Measurements from ENCODE around the gene IER5L. TPM values are rescaled to one million over a fixed set of nuclear protein-coding genes. Genes with fewer than 3 reads are reported as not detected.

Gene IER5L
- total and polyA plus RNA-seq, 2 donors (not counting 3 experiments of a cell fraction or from before 2014, with no cell fraction given), result 5.3 to 12.3 TPM

- H3K4me2 ChIP-seq (ENCODE audit: insufficient read depth, low read length), result no peak overlapping the region
- ChIA-PET CTCF (no interaction called here), POLR2A (interaction anchor here (0.7 kb wide), 1 partner anchor 10 kb away, joined by 3 read pairs; no protein-coding TSS in a partner anchor)
- H3K27me3 ChIP-seq (ENCODE audit: control insufficient read depth in 2 of 2, insufficient read depth in 2 of 2, low read length in 2 of 2), result peaks cover 0 to 4% of the 10 kb centered on the region in 2 experiments
- H4K20me1 ChIP-seq (replicated peaks; ENCODE audit: control insufficient read depth, extremely low read depth, insufficient read depth, low read length), result no peaks in the 10 kb centered on the region
- FAIRE-seq (no peak), DNase-seq (ENCODE audit: low read depth, low spot score) (no peak)
- H3K4me3 ChIP-seq (replicated peaks in 1 of 3; ENCODE audit: insufficient read depth in 1 of 3, low read depth in 1 of 3, low read length in 3 of 3), result no peak overlapping the region
- no peak overlapping the region for H3K27ac ChIP-seq (ENCODE audit: insufficient read depth, low read depth, low read length)
- intact Hi-C loops (cut with micrococcal nuclease), result no loop called here
- H3K9me3 ChIP-seq (replicated peaks; ENCODE audit: control insufficient read depth, insufficient read depth, low read length), result no peaks in the 10 kb centered on the region
- TF ChIP-seq, protein P1, sequence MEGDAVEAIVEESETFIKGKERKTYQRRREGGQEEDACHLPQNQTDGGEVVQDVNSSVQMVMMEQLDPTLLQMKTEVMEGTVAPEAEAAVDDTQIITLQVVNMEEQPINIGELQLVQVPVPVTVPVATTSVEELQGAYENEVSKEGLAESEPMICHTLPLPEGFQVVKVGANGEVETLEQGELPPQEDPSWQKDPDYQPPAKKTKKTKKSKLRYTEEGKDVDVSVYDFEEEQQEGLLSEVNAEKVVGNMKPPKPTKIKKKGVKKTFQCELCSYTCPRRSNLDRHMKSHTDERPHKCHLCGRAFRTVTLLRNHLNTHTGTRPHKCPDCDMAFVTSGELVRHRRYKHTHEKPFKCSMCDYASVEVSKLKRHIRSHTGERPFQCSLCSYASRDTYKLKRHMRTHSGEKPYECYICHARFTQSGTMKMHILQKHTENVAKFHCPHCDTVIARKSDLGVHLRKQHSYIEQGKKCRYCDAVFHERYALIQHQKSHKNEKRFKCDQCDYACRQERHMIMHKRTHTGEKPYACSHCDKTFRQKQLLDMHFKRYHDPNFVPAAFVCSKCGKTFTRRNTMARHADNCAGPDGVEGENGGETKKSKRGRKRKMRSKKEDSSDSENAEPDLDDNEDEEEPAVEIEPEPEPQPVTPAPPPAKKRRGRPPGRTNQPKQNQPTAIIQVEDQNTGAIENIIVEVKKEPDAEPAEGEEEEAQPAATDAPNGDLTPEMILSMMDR (IDR thresholded peaks at IDR 0.05; ENCODE audit: extremely low read depth in 1 of 2, insufficient read depth in 1 of 2, low read depth in 1 of 2, low read length in 2 of 2), result no peak
- TF ChIP-seq FOS (IDR thresholded peaks at IDR 0.05; ENCODE audit: borderline replicate concordance, insufficient read depth, low read length) (no peak), JUN (IDR thresholded peaks at IDR 0.05; ENCODE audit: borderline replicate concordance, insufficient read depth, insufficient read length, low read depth) (no peak)
- TF ChIP-seq, protein P2, sequence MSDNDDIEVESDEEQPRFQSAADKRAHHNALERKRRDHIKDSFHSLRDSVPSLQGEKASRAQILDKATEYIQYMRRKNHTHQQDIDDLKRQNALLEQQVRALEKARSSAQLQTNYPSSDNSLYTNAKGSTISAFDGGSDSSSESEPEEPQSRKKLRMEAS (IDR thresholded peaks at IDR 0.05; ENCODE audit: insufficient read depth, insufficient read length), result no peak
- no peaks in the 10 kb centered on the region for H3K79me2 ChIP-seq (ENCODE audit: control insufficient read depth, insufficient read depth, low read length)
- dilution Hi-C loops (cut with MboI; ENCODE audit: extremely low pct_ligation_motif_present, low sequenced_read_pairs), result no loop called here
- H3K36me3 ChIP-seq (ENCODE audit: control insufficient read depth in 2 of 2, extremely low read depth in 1 of 2, insufficient read depth in 2 of 2, low read length in 2 of 2), result no peaks in the 10 kb centered on the region
- no peak overlapping the region for H3K9ac ChIP-seq (replicated peaks; ENCODE audit: extremely low read depth, insufficient read depth, low read length)
- no TSS peak for BruUV-seq (replicated peaks)
- H2AFZ ChIP-seq (ENCODE audit: low read depth, low read length), result no peak overlapping the region
- peaks cover 6% of the 10 kb centered on the region for H3K4me1 ChIP-seq (ENCODE audit: control insufficient read depth, extremely low read depth, insufficient read depth, low read length)
- H3K9me1 ChIP-seq (replicated peaks; ENCODE audit: control insufficient read depth, extremely low read depth, insufficient read depth, low read length), result no peaks in the 10 kb centered on the region
Observed at GRCh38 chr9:129194221-129194620, 16.2 kb upstream of the IER5L start.

DNA sequence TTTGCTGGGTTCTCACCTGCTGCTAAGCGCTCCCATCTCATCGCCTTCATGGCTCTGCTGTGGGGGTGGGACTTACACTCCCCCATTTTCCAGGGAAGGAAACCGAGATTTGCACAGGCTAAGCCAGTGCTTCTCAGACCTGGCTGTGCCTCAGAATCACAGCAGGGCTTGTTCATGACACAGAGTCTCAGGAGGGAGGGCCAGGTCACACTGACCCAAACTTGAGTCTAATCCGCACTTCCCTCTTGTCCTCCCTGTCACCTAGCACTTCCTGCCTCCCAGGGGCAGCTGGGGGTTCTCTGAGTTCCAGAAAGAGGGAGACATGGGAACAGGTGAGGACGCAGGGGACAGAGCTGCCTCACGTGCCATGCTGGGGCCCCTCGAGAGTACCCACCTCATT lies 15.6 kb upstream of the IER5L start:
- Histone ChIP-seq H3K27ac (ENCODE audit: insufficient read depth, low read depth, low read length) (no peak overlapping the region), H4K20me1 (replicated peaks; ENCODE audit: control insufficient read depth, extremely low read depth, insufficient read depth, low read length) (no peaks in the 10 kb centered on the region), H3K4me2 (ENCODE audit: insufficient read depth, low read length) (no peak overlapping the region), H3K9me3 (replicated peaks; ENCODE audit: control insufficient read depth, insufficient read depth, low read length) (no peaks in the 10 kb centered on the region), H3K4me3 (replicated peaks in 1 of 3; ENCODE audit: insufficient read depth in 1 of 3, low read depth in 1 of 3, low read length in 3 of 3) (no peak overlapping the region), H3K79me2 (ENCODE audit: control insufficient read depth, insufficient read depth, low read length) (no peaks in the 10 kb centered on the region), H3K4me1 (ENCODE audit: control insufficient read depth, extremely low read depth, insufficient read depth, low read length) (peaks cover 5% of the 10 kb centered on the region), H3K36me3 (ENCODE audit: control insufficient read depth in 2 of 2, extremely low read depth in 1 of 2, insufficient read depth in 2 of 2, low read length in 2 of 2) (no peaks in the 10 kb centered on the region), H3K27me3 (ENCODE audit: control insufficient read depth in 2 of 2, insufficient read depth in 2 of 2, low read length in 2 of 2) (peaks cover 0 to 4% of the 10 kb centered on the region in 2 experiments), H3K9ac (replicated peaks; ENCODE audit: extremely low read depth, insufficient read depth, low read length) (no peak overlapping the region), H2AFZ (ENCODE audit: low read depth, low read length) (no peak overlapping the region), H3K9me1 (replicated peaks; ENCODE audit: control insufficient read depth, extremely low read depth, insufficient read depth, low read length) (no peaks in the 10 kb centered on the region)
- FAIRE-seq, result no peak
- dilution Hi-C loops (cut with MboI; ENCODE audit: extremely low pct_ligation_motif_present, low sequenced_read_pairs), result no loop called here
- CTCF ChIA-PET, result no interaction called here
- POLR2A ChIA-PET, result interaction anchor here (0.7 kb wide), 1 partner anchor 9 kb away, joined by 3 read pairs; no protein-coding TSS in a partner anchor
- no peak for DNase-seq (ENCODE audit: low read depth, low spot score)
- intact Hi-C loops (cut with micrococcal nuclease), result no loop called here
- TF ChIP-seq MYC (IDR thresholded peaks at IDR 0.05; ENCODE audit: low read depth, low read length), result no peak
- no peak for TF ChIP-seq EZH2 (IDR thresholded peaks at IDR 0.05; ENCODE audit: borderline replicate concordance, low read depth, low read length, severe bottlenecking)
- TF ChIP-seq POLR2AphosphoS5 (IDR thresholded peaks at IDR 0.05; ENCODE audit: insufficient read depth, low read depth, low read length), result no peak
- TF ChIP-seq, protein P2 (IDR thresholded peaks at IDR 0.05; ENCODE audit: insufficient read depth, insufficient read length), result no peak
- no peak for TF ChIP-seq JUN (IDR thresholded peaks at IDR 0.05; ENCODE audit: borderline replicate concordance, insufficient read depth, insufficient read length, low read depth)
- TF ChIP-seq, protein P1 (IDR thresholded peaks at IDR 0.05; ENCODE audit: extremely low read depth in 1 of 2, insufficient read depth in 1 of 2, low read depth in 1 of 2, low read length in 2 of 2), result no peak
- TF ChIP-seq POLR2A (IDR thresholded peaks at IDR 0.05; ENCODE audit: low read depth, low read length), result no peak
- TF ChIP-seq FOS (IDR thresholded peaks at IDR 0.05; ENCODE audit: borderline replicate concordance, insufficient read depth, low read length), result no peak
- no peak for TF ChIP-seq GATA2 (IDR thresholded peaks at IDR 0.05; ENCODE audit: insufficient read depth, insufficient read length, low read depth, low read length)
- BruUV-seq (replicated peaks), result no TSS peak

Measured in endothelial cell of umbilical vein (primary cell).